ENCODE results near the gene MCUB.

The MCUB gene

GRCh38 chr4:109735566-109736365, 175.7 kb downstream of the MCUB start:
- no peak overlapping the region for H3K27ac ChIP-seq

More at GRCh38 chr4:109735566-109736365, 175.7 kb downstream of the MCUB start:
- Histone ChIP-seq H3K27me3 (peaks cover 9% of the 10 kb centered on the region), H3K36me3 (no peaks in the 10 kb centered on the region), H3K4me3 (ENCODE audit: low read depth in 1 of 2, low read length in 1 of 2) (no peak overlapping the region), H3K4me1 (ENCODE audit: control insufficient read depth in 1 of 2, insufficient read depth in 1 of 2, low read depth in 1 of 2, low read length in 1 of 2) (no peaks in the 10 kb centered on the region), H3K9me3 (no peaks in the 10 kb centered on the region)
- TF ChIP-seq CTCF (IDR thresholded peaks at IDR 0.05), result no peak
